GM20000 (cell line): ENCODE data around the gene FN1.

ENCODE experiments used
- DNase-seq: peaks from one replicate; pipeline ENCODE4 v3.0.0; 2012; ENCODE audit warnings: low spot score
- CTCF ChIP-seq: IDR thresholded peaks from 2 replicates; pipeline ENCODE4 v1.5.1; 2012; ENCODE audit warnings: mild to moderate bottlenecking, control low read depth; ENCODE audit errors: extremely low read depth, missing control alignments

FN1 gene

GRCh38 chr2:215403441-215404347 is 32.2 kb downstream of the FN1 start:
- no peak for DNase-seq
- TF ChIP-seq CTCF: no peak

- DNase-seq: no peak
- no peak for TF ChIP-seq CTCF
Measured at GRCh38 chr2:215401896-215402379, 33.9 kb downstream of the FN1 start.

GRCh38 chr2:215399067-215399716 is 36.7 kb downstream of the FN1 start:
- DNase-seq: no peak
- TF ChIP-seq CTCF: no peak

GRCh38 chr2:215397632-215398341 is 38.1 kb downstream of the FN1 start:
- DNase-seq: no peak
- no peak for TF ChIP-seq CTCF

GRCh38 chr2:215396595-215397313 is 39.1 kb downstream of the FN1 start:
- no peak for TF ChIP-seq CTCF
- no peak for DNase-seq

- DNase-seq: no peak
- no peak for TF ChIP-seq CTCF
Measured at GRCh38 chr2:215395687-215396460, 40.0 kb downstream of the FN1 start.
